ENCODE results near the gene MDM2. TPM values are rescaled to one million over a fixed set of nuclear protein-coding genes. Genes with fewer than 3 reads are reported as not detected.

MDM2 gene
- total and polyA plus RNA-seq, 10 of the 15 experiments (the other 5 are each of a cell fraction or from before 2014, with no cell fraction given): 48.2 to 174 (median 85.0) TPM

DNA sequence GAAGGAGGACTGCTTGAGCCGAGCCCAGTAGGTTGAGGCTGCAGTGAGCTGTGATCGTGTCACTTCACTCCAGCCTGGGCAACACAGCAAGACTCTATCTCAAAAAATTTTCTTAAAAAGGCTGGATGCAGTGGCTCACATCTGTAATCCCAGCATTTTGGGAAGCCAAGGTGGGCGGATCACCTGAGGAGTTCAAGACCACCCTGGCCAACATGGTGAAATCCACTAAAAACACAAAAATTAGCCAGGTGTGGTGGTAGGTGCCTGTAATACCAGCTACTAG is 17.1 kb upstream of the MDM2 start:
- Histone ChIP-seq H3K4me2 (ENCODE audit: control insufficient read depth, insufficient read depth) (no peak overlapping the region), H3K9ac (ENCODE audit: control insufficient read depth, insufficient read depth, low read length) (no peak overlapping the region), H3K4me3 (no peak overlapping the region), H4K20me1 (ENCODE audit: control insufficient read depth, insufficient read depth) (no peaks in the 10 kb centered on the region), H2AFZ (ENCODE audit: control insufficient read depth, low read depth, low read length) (no peak overlapping the region), H3K36me3 (ENCODE audit: control insufficient read depth in 2 of 2, insufficient read depth in 2 of 2, low read length in 1 of 2) (no peaks in the 10 kb centered on the region), H3K79me2 (ENCODE audit: control insufficient read depth, insufficient read depth, low read length) (no peaks in the 10 kb centered on the region), H3K27ac (ENCODE audit: control insufficient read depth, insufficient read depth) (no peak overlapping the region), H3K27me3 (replicated peaks in 1 of 2; ENCODE audit: control insufficient read depth in 2 of 2, insufficient read depth in 2 of 2, low read length in 1 of 2) (no peaks in the 10 kb centered on the region), H3K9me3 (replicated peaks; ENCODE audit: control insufficient read depth, insufficient read depth, low read length) (no peaks in the 10 kb centered on the region; the same call in 2 of the 3 replicates), H3K4me1 (ENCODE audit: control insufficient read depth, insufficient read depth, low read length) (no peaks in the 10 kb centered on the region; the same call in 1 of the 2 replicates)
- no TSS peak for BruUV-seq (replicated peaks)
- WGBS (ENCODE audit: insufficient coverage, insufficient replicate concordance, low lambda C conversion rate, missing lambda C conversion rate): 66% methylated on average over 3 of the region's 3 CpGs
- in situ Hi-C loops (cut with MboI): no loop called here
- ATAC-seq (no peak), DNase-seq (ENCODE audit: low read depth, low spot score) (no peak), FAIRE-seq (no peak)
- CTCF ChIA-PET: no interaction called here
- intact Hi-C loops (cut with micrococcal nuclease; ENCODE audit: unreplicated experiment): no loop called here
- TF ChIP-seq TCF3 (IDR thresholded peaks at IDR 0.05; ENCODE audit: borderline replicate concordance, insufficient read depth, low read depth, low read length): no peak
- SMC1A ChIA-PET (ENCODE audit: uncharacterized antibody, unreplicated experiment): no interaction called here
- POLR2A ChIA-PET: interaction anchor here (0.7 kb wide), 1 partner anchor 9 kb away, joined by 3 read pairs; no protein-coding TSS in a partner anchor
- RAD21 ChIA-PET (ENCODE audit: unreplicated experiment): no interaction called here

DNA sequence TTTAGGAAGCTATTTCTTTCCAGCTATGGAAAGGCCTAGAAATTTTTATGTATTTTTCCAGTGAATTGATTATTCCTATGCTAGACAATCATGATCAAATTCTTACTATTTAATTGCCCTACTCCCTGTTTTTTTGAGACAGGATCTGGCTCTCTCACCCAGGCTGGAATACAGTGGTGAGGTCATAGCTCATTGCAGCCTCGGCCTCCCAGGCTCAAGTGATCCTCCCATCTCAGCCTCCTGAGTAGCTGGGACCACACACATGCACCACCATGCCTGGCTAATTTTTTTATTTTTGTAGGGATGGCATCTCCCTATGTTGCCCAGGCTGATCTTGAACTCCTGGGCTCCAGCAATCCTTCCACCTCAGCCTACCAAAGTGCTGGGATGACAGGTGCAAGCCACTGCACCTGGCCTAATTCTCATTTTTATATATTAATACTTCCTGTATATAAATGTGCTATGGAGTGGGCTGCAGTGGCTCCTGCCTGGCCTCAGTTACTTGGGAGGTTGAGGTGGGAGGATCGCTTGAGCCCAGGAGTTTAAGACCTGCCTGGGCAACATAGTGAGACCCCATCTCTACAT is 16.0 kb upstream of the MDM2 start:
- Histone ChIP-seq H3K79me2 (ENCODE audit: control insufficient read depth, insufficient read depth, low read length) (no peaks in the 10 kb centered on the region), H3K27me3 (replicated peaks in 1 of 2; ENCODE audit: control insufficient read depth in 2 of 2, insufficient read depth in 2 of 2, low read length in 1 of 2) (no peaks in the 10 kb centered on the region), H4K20me1 (ENCODE audit: control insufficient read depth, insufficient read depth) (no peaks in the 10 kb centered on the region), H2AFZ (ENCODE audit: control insufficient read depth, low read depth, low read length) (no peak overlapping the region), H3K27ac (ENCODE audit: control insufficient read depth, insufficient read depth) (no peak overlapping the region), H3K36me3 (ENCODE audit: control insufficient read depth in 2 of 2, insufficient read depth in 2 of 2, low read length in 1 of 2) (no peaks in the 10 kb centered on the region), H3K9me3 (replicated peaks; ENCODE audit: control insufficient read depth, insufficient read depth, low read length) (no peaks in the 10 kb centered on the region; the same call in 2 of the 3 replicates), H3K4me3 (no peak overlapping the region), H3K4me2 (ENCODE audit: control insufficient read depth, insufficient read depth) (no peak overlapping the region), H3K9ac (ENCODE audit: control insufficient read depth, insufficient read depth, low read length) (no peak overlapping the region), H3K4me1 (ENCODE audit: control insufficient read depth, insufficient read depth, low read length) (no peaks in the 10 kb centered on the region; the same call in 1 of the 2 replicates)
- intact Hi-C loops (cut with micrococcal nuclease; ENCODE audit: unreplicated experiment): no loop called here
- RAD21 ChIA-PET (ENCODE audit: unreplicated experiment): no interaction called here
- POLR2A ChIA-PET: no interaction called here
- no peak for DNase-seq (ENCODE audit: low read depth, low spot score)
- in situ Hi-C loops (cut with MboI): no loop called here
- no TSS peak for BruUV-seq (replicated peaks)
- SMC1A ChIA-PET (ENCODE audit: uncharacterized antibody, unreplicated experiment): interaction anchor here (0.9 kb wide), 1 partner anchor 15 kb away, joined by 4 read pairs; no protein-coding TSS in a partner anchor
- no peak for FAIRE-seq
- CTCF ChIA-PET: interaction anchor here (1.0 kb wide), 1 partner anchor 15 kb away, joined by 3 read pairs; no protein-coding TSS in a partner anchor
- no peak for ATAC-seq
- WGBS (ENCODE audit: insufficient coverage, insufficient replicate concordance, low lambda C conversion rate, missing lambda C conversion rate): 97% methylated on average over 2 of the region's 2 CpGs
- TF ChIP-seq, protein P1, sequence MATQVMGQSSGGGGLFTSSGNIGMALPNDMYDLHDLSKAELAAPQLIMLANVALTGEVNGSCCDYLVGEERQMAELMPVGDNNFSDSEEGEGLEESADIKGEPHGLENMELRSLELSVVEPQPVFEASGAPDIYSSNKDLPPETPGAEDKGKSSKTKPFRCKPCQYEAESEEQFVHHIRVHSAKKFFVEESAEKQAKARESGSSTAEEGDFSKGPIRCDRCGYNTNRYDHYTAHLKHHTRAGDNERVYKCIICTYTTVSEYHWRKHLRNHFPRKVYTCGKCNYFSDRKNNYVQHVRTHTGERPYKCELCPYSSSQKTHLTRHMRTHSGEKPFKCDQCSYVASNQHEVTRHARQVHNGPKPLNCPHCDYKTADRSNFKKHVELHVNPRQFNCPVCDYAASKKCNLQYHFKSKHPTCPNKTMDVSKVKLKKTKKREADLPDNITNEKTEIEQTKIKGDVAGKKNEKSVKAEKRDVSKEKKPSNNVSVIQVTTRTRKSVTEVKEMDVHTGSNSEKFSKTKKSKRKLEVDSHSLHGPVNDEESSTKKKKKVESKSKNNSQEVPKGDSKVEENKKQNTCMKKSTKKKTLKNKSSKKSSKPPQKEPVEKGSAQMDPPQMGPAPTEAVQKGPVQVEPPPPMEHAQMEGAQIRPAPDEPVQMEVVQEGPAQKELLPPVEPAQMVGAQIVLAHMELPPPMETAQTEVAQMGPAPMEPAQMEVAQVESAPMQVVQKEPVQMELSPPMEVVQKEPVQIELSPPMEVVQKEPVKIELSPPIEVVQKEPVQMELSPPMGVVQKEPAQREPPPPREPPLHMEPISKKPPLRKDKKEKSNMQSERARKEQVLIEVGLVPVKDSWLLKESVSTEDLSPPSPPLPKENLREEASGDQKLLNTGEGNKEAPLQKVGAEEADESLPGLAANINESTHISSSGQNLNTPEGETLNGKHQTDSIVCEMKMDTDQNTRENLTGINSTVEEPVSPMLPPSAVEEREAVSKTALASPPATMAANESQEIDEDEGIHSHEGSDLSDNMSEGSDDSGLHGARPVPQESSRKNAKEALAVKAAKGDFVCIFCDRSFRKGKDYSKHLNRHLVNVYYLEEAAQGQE (IDR thresholded peaks at IDR 0.05; ENCODE audit: low read depth, low read length): no peak
- no peak for TF ChIP-seq HDGF (IDR thresholded peaks at IDR 0.05)
- no peak for TF ChIP-seq FOXM1 (IDR thresholded peaks at IDR 0.05; ENCODE audit: low read depth, low read length)
- TF ChIP-seq, protein P2, sequence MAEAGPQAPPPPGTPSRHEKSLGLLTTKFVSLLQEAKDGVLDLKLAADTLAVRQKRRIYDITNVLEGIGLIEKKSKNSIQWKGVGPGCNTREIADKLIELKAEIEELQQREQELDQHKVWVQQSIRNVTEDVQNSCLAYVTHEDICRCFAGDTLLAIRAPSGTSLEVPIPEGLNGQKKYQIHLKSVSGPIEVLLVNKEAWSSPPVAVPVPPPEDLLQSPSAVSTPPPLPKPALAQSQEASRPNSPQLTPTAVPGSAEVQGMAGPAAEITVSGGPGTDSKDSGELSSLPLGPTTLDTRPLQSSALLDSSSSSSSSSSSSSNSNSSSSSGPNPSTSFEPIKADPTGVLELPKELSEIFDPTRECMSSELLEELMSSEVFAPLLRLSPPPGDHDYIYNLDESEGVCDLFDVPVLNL (IDR thresholded peaks at IDR 0.05; ENCODE audit: low read depth, low read length): no peak
- TF ChIP-seq PML (IDR thresholded peaks at IDR 0.05; ENCODE audit: low read length): no peak
- TF ChIP-seq ZZZ3 (IDR thresholded peaks at IDR 0.05; ENCODE audit: control insufficient read depth, insufficient read length, low read depth): no peak
- TF ChIP-seq, protein P3, sequence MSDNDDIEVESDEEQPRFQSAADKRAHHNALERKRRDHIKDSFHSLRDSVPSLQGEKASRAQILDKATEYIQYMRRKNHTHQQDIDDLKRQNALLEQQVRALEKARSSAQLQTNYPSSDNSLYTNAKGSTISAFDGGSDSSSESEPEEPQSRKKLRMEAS (IDR thresholded peaks at IDR 0.05; ENCODE audit: low read depth, low read length): no peak

Data from GM12878 (cell line).